AG04449 (cell line): ENCODE data around the gene POM121L2.
A peak's percentile ranks its signal among the peaks of the same experiment; 100 is the strongest.

ENCODE experiments used
- CTCF ChIA-PET: fragments of 350-600 bp; formaldehyde crosslinking; extraction: SDS; loops from one replicate; lab custom pipeline; 2021; ENCODE audit warnings: antibody characterized with exemption; lab: Yijun Ruan, JAX
- POLR2A ChIA-PET: fragments of 400-600, 350-600 bp; formaldehyde crosslinking; extraction: SDS; loops from one replicate; lab custom pipeline; 2020; ENCODE audit warnings: antibody characterized with exemption, inconsistent platforms; lab: Yijun Ruan, JAX
- DNase-seq: peaks from one replicate; pipeline ENCODE4 v3.0.0-alpha.2; 2010; ENCODE audit warnings: low read depth, low spot score
- H3K4me3 ChIP-seq: 2 replicates; pipeline ENCODE4 v1.5.1; 2011; ENCODE audit warnings: low read depth, mild to moderate bottlenecking, control low read depth, low read length
- CTCF ChIP-seq: IDR thresholded peaks from one replicate; pipeline ENCODE4 v1.5.1; 2011; ENCODE audit warnings: mild to moderate bottlenecking, moderate library complexity, low read length, control low read depth, inconsistent platforms; ENCODE audit not compliant: insufficient read depth; ENCODE audit errors: missing control alignments

POM121L2 gene

GRCh38 chr6:27312146-27312949, at the start of gene POM121L2:
Gene POM121L2, minus strand, starts transcription at chr6:27312273. Its CDS starts 103 bp downstream, at chr6:27312170.
- ChIA-PET POLR2A (no interaction called here), CTCF (interaction anchor here (0.7 to 2.2 kb wide), 7 partner anchors 8 to 207 kb away, joined by 3 to 8 read pairs (median 3); no protein-coding TSS in a partner anchor)
- DNase-seq: no peak
- H3K4me3 ChIP-seq: peak within 1 kb of the TSS; percentile 59
- TF ChIP-seq CTCF: peak; percentile 50

GRCh38 chr6:27359231-27359630, 47.2 kb upstream of the POM121L2 start:
- H3K4me3 ChIP-seq: no peak overlapping the region
- DNase-seq: no peak
- ChIA-PET CTCF (no interaction called here), POLR2A (no interaction called here)
- TF ChIP-seq CTCF: no peak

GRCh38 chr6:27358786-27359185, 46.7 kb upstream of the POM121L2 start:
- no peak for DNase-seq
- POLR2A ChIA-PET: no interaction called here
- no peak overlapping the region for H3K4me3 ChIP-seq
- no peak for TF ChIP-seq CTCF
- CTCF ChIA-PET: no interaction called here

- DNase-seq: no peak
- no peak for TF ChIP-seq CTCF
- ChIA-PET CTCF (no interaction called here), POLR2A (no interaction called here)
- H3K4me3 ChIP-seq: no peak overlapping the region
Measured at GRCh38 chr6:27352850-27353249, 40.8 kb upstream of the POM121L2 start.

GRCh38 chr6:27334141-27334540, 22.1 kb upstream of the POM121L2 start:
- POLR2A ChIA-PET: no interaction called here
- H3K4me3 ChIP-seq: no peak overlapping the region
- DNase-seq: no peak
- TF ChIP-seq CTCF: no peak
- CTCF ChIA-PET: no interaction called here

- no peak overlapping the region; the same call in 1 of the 2 replicates for H3K4me3 ChIP-seq
- no peak for TF ChIP-seq CTCF
- ChIA-PET CTCF (no interaction called here), POLR2A (interaction anchor here (0.7 kb wide), 1 partner anchor 62 kb away, joined by 3 read pairs; no protein-coding TSS in a partner anchor)
- no peak for DNase-seq
Measured at GRCh38 chr6:27333642-27334040, 21.6 kb upstream of the POM121L2 start.
